Measurements from ENCODE around the gene LBP. TPM values are rescaled to one million over a fixed set of nuclear protein-coding genes. Genes with fewer than 3 reads are reported as not detected.

The LBP gene
- total and polyA plus RNA-seq, 2 experiments from 2014 or later: 0.10 to 0.19 TPM

- no peak for TF ChIP-seq NANOG (IDR thresholded peaks at IDR 0.05; ENCODE audit: borderline replicate concordance)
- no peak for TF ChIP-seq ZNF114 (CRISPR knock-in tag; IDR thresholded peaks at IDR 0.05)
- no peak for TF ChIP-seq ETS1 (IDR thresholded peaks at IDR 0.05)
- no peak for TF ChIP-seq EZH2 (IDR thresholded peaks at IDR 0.05; ENCODE audit: low read depth, unreplicated experiment)
- no peak for TF ChIP-seq CTCF (conservative IDR thresholded peaks at IDR 0.05; ENCODE audit: low read depth in 2 of 2)
- no peak for TF ChIP-seq CREB1 (CRISPR knock-in tag; IDR thresholded peaks at IDR 0.05; ENCODE audit: low read depth)
- no peak for TF ChIP-seq STAT1 (IDR thresholded peaks at IDR 0.05; ENCODE audit: unreplicated experiment)
- TF ChIP-seq POLR2AphosphoS5 (IDR thresholded peaks at IDR 0.05; ENCODE audit: low read depth): no peak
- no peak for TF ChIP-seq EZH2phosphoT487 (IDR thresholded peaks at IDR 0.05; ENCODE audit: unreplicated experiment)
- TF ChIP-seq ZNF331 (CRISPR knock-in tag; IDR thresholded peaks at IDR 0.05; ENCODE audit: low read depth): no peak
These were observed 9.1 kb downstream of the LBP start (continued) for GRCh38 chr20:38355161-38356012.

GRCh38 chr20:38357653-38358207, 11.4 kb downstream of the LBP start:
- Mint-ChIP-seq H3K27me3 (ENCODE audit: insufficient read depth, low read depth, poor library complexity) (peaks cover 15% of the 10 kb centered on the region), H3K4me3 (no peak overlapping the region), H3K4me1 (peaks cover 31% of the 10 kb centered on the region), H3K36me3 (ENCODE audit: low read depth) (no peaks in the 10 kb centered on the region), H3K27ac (no peak overlapping the region), H3K9me3 (peaks cover 2% of the 10 kb centered on the region; the same call in 2 of the 3 replicates)
- Histone ChIP-seq H3K4me1 (ENCODE audit: insufficient read depth) (peaks cover 28% of the 10 kb centered on the region), H3K27me3 (ENCODE audit: insufficient read depth) (no peaks in the 10 kb centered on the region), H3K79me2 (replicated peaks; ENCODE audit: insufficient read depth) (no peaks in the 10 kb centered on the region), H4K20me1 (replicated peaks; ENCODE audit: insufficient read depth) (no peaks in the 10 kb centered on the region), H3K4me3 (no peak overlapping the region), H2AFZ (no peak overlapping the region), H3K9me2 (ENCODE audit: insufficient read depth) (no peaks in the 10 kb centered on the region), H3F3A (replicated peaks; ENCODE audit: low read depth) (0 out of 2 replicates have a peak, but pooled peaks cover 5% of the 10 kb centered on the region), H3K27ac (ENCODE audit: low read depth) (no peak overlapping the region), H3K36me3 (ENCODE audit: insufficient read depth) (no peaks in the 10 kb centered on the region), H3K4me2 (no peak overlapping the region)
- no peak for ATAC-seq
- no peak for DNase-seq (ENCODE audit: low spot score)
- TF ChIP-seq REST (IDR thresholded peaks at IDR 0.05; ENCODE audit: unreplicated experiment): no peak
- TF ChIP-seq EZH2 (IDR thresholded peaks at IDR 0.05; ENCODE audit: low read depth, unreplicated experiment): no peak
- TF ChIP-seq EZH2phosphoT487 (IDR thresholded peaks at IDR 0.05; ENCODE audit: unreplicated experiment): no peak
- TF ChIP-seq ZNF114 (CRISPR knock-in tag; IDR thresholded peaks at IDR 0.05): no peak
- TF ChIP-seq CTCF (conservative IDR thresholded peaks at IDR 0.05; ENCODE audit: low read depth in 2 of 2): no peak
- TF ChIP-seq STAT1 (IDR thresholded peaks at IDR 0.05; ENCODE audit: unreplicated experiment): no peak
- TF ChIP-seq NANOG (IDR thresholded peaks at IDR 0.05; ENCODE audit: borderline replicate concordance): no peak
- no peak for TF ChIP-seq ZNF331 (CRISPR knock-in tag; IDR thresholded peaks at IDR 0.05; ENCODE audit: low read depth)
- TF ChIP-seq CREB1 (CRISPR knock-in tag; IDR thresholded peaks at IDR 0.05; ENCODE audit: low read depth): no peak

All from GM23338 (cell line).